ENCODE measurements around the gene IQSEC1.

IQSEC1 gene

DNA sequence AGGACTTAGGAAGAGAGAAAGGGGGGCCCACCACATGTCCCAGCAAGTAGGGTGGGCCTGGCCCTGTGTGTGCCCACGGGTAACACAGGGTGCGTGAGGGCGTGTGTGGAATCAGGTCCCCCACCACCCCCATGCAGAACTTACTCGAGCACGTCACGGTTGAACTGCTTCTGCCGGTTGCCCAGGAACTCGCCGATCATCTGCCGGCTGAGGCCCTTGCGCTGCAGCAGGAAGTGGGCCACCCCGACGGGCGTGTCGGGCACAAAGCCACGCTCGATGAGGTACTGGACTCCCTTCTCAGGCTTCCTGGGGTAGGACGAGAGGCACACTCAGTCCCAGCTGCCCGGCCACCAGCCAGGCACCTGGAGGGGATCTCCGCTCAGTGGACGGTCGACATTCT, 148.8 kb downstream of the IQSEC1 start:
- TF ChIP-seq, protein P1, sequence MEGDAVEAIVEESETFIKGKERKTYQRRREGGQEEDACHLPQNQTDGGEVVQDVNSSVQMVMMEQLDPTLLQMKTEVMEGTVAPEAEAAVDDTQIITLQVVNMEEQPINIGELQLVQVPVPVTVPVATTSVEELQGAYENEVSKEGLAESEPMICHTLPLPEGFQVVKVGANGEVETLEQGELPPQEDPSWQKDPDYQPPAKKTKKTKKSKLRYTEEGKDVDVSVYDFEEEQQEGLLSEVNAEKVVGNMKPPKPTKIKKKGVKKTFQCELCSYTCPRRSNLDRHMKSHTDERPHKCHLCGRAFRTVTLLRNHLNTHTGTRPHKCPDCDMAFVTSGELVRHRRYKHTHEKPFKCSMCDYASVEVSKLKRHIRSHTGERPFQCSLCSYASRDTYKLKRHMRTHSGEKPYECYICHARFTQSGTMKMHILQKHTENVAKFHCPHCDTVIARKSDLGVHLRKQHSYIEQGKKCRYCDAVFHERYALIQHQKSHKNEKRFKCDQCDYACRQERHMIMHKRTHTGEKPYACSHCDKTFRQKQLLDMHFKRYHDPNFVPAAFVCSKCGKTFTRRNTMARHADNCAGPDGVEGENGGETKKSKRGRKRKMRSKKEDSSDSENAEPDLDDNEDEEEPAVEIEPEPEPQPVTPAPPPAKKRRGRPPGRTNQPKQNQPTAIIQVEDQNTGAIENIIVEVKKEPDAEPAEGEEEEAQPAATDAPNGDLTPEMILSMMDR (conservative IDR thresholded peaks at IDR 0.05; ENCODE audit: low read depth, low read length) = no peak
- no peak for DNase-seq (ENCODE audit: low read depth)
- no peak overlapping the region for H3K4me3 ChIP-seq (ENCODE audit: low read depth, low read length)

DNA sequence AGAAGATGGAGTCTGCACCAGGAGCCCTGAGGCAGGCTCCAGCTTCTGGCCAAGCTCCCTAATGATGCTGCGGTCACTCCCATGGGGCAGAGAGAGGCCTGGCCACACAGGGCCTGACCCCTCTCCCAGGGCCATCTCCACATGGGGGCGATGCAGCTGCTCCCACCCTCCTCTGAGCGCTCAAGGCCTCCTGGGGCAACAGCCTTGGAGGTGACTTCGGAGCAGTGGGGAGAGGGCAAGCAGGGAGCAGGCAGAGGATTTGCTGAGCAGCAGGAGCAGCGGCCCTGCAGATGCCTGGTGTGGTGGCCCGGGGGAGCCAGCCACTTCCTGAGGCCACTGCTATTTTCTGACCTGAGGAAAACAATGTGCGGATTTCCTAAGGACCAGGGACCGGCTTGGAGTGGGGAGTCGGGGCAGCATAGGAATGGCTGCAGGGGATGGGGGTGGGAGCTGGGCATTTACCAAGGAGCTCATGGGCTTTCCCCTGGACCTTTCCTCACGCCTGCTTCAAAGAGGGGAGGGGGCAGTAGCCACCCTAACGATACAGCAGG, 150.3 kb downstream of the IQSEC1 start:
- no peak overlapping the region for H3K4me3 ChIP-seq (ENCODE audit: low read depth, low read length)
- TF ChIP-seq, protein P1 (conservative IDR thresholded peaks at IDR 0.05; ENCODE audit: low read depth, low read length) = no peak
- DNase-seq (ENCODE audit: low read depth) = no peak

DNA sequence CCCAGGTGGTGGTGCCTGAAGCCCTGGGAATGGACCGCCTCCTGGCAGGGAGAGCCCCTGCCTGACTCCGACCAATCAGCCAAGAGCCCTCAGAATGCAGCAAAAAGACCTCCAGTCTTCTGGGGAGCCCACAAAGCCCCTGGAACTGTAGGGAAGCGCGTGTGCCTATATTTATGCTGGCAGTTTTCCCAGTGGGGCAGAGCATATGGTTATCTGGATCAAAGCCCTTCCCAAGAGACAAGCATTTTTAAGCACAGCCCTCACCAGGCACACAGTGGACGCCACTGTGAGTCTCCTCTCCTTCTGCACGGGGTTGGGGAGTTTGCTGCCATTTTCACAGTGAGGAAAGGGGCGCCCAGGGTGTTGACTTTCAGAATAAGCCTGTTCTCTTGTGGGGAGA, 150.9 kb downstream of the IQSEC1 start:
- no peak overlapping the region for H3K4me3 ChIP-seq (ENCODE audit: low read depth, low read length)
- TF ChIP-seq, protein P1 (conservative IDR thresholded peaks at IDR 0.05; ENCODE audit: low read depth, low read length) = no peak
- DNase-seq (ENCODE audit: low read depth) = peak; percentile 21

DNA sequence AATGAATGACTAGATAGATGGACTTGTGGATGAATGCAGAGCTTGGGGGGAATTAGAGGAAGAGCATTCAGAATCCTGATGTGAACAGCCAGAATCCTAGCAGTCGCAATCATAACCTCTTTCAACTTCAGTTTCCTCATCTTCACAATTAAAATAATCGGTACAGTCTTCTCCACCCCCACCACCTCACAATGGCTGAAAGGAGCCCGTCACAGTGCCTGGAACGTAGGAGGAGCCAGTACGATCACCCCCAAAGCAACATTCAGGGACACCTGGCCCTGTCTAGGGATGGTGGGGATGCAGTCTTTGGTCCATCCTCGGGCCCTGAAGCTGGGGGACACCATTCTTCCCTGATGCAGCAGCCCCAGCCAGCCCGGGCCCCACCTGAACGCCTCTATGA, 151.5 kb downstream of the IQSEC1 start:
- H3K4me3 ChIP-seq (ENCODE audit: low read depth, low read length) = no peak overlapping the region
- TF ChIP-seq, protein P1 (conservative IDR thresholded peaks at IDR 0.05; ENCODE audit: low read depth, low read length) = no peak
- DNase-seq (ENCODE audit: low read depth) = no peak

DNA sequence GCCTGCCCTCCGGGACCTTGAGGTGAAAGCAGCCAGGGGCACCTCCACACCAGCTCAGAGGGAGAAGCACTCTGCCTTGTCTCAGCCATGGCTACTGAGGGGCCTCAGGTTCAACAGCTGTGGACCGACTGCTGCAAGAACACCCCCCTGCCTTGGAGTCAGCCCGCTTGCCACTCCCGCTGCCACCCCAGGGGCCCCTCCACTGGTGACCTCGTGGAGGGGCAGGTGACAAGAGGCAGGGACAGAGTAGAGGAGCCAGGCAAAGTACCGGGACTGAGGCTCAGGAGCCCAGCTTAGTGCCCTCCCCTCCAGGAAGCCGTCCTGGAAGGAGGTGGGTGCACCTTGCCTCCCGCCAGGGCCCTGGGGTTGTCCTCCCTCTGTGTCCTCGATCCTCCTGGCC, 152.3 kb downstream of the IQSEC1 start:
- H3K4me3 ChIP-seq (ENCODE audit: low read depth, low read length) = no peak overlapping the region
- TF ChIP-seq, protein P1 (conservative IDR thresholded peaks at IDR 0.05; ENCODE audit: low read depth, low read length) = no peak
- DNase-seq (ENCODE audit: low read depth) = no peak

DNA sequence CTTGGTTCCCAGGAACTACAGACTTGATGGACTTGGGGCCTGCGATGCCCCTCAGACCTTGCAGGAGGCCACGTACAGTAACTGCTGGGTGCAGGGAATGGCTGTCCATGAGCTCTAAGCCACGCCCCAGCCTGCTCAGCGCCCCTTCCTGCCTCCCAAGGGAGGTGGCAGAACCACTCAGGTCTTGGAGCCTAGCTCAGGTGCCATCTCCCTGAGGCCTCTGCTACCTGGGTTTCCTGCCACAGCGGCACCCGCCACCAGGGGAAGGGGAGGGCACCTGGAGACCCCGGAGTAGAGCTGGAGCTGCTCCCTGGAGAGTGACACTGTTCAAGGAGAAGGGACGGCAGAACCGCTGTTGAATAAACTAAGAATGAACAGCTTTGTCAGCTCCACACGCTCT, 154.0 kb downstream of the IQSEC1 start:
- TF ChIP-seq, protein P1 (conservative IDR thresholded peaks at IDR 0.05; ENCODE audit: low read depth, low read length) = no peak
- no peak for DNase-seq (ENCODE audit: low read depth)
- H3K4me3 ChIP-seq (ENCODE audit: low read depth, low read length) = no peak overlapping the region

DNA sequence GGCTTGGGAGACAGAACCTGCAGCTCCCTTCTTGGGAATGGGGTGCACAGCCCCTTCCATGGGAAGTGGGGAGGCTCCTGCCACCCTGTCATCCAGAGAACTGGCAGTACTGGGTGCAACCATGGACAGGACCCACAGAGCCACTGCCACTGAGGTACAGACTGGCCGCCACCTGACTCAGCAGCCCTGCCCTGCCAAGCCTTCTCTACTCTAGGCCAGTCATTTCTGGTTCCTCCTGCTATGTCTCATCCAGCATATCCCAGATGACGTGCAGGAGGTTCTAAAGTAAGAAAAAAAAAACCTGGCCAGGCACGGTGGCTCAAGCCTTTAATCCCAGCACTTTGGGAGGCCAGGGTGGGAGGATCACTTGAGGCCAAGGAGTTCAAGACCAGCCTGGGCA, 155.0 kb downstream of the IQSEC1 start:
- no peak for DNase-seq (ENCODE audit: low read depth)
- H3K4me3 ChIP-seq (ENCODE audit: low read depth, low read length) = no peak overlapping the region
- TF ChIP-seq, protein P1 (conservative IDR thresholded peaks at IDR 0.05; ENCODE audit: low read depth, low read length) = no peak
